ENCODE measurements around the gene PDZD7.

DNA sequence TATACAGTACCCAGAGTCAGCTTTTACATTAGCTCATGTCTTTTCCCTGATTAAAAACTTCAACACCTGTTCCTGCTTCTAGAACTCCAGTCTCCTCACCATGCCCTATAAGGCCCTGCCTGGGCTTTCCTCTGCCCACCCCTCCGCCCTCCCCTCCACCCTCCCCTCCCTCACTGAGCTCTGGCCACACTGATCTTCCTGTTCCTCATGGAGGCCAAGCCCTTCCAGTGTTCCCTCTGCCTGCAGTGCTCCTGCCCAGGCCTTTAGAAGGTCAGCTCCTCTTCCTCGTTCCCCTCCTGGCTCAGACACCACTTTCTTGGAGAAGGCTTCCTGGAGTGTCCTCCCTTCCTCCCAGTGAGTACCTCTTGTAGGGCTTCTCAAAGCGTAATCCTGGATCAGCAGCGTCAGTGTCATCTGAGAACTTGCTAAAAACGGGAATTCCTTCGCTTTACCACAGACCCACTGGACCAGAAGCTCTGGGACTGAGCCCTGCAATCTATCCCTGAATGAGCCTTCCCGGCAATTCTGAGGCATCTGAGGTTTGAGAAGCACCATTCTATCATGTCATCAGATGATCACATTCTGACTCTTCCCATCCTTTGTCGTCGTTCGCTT lies 3.7 kb downstream of the PDZD7 start:
- no peak for TF ChIP-seq CTCF (IDR thresholded peaks at IDR 0.05)
- TF ChIP-seq POLR2AphosphoS5 (IDR thresholded peaks at IDR 0.05; ENCODE audit: low read depth, low read length): no peak
- TF ChIP-seq SIN3A (IDR thresholded peaks at IDR 0.05; ENCODE audit: borderline replicate concordance, insufficient read depth, low read depth, low read length): no peak
